ENCODE results near the gene MORN5. TPM values are rescaled to one million over a fixed set of nuclear protein-coding genes. Genes with fewer than 3 reads are reported as not detected.

The MORN5 gene
- total and polyA plus RNA-seq, 10 of the 15 experiments (the other 5 are each of a cell fraction or from before 2014, with no cell fraction given) = not detected

- H3K27ac ChIP-seq (ENCODE audit: control insufficient read depth, insufficient read depth) = no peak overlapping the region
- no peaks in the 10 kb centered on the region for H3K9me3 ChIP-seq (replicated peaks; ENCODE audit: control insufficient read depth, insufficient read depth, low read length)
- no peak overlapping the region for H2AFZ ChIP-seq (ENCODE audit: control insufficient read depth, low read depth, low read length)
- no peak overlapping the region for H3K9ac ChIP-seq (ENCODE audit: control insufficient read depth, insufficient read depth, low read length)
- FAIRE-seq (no peak), DNase-seq (ENCODE audit: low read depth, low spot score) (no peak), ATAC-seq (no peak)
- no peaks in the 10 kb centered on the region for H3K36me3 ChIP-seq (ENCODE audit: control insufficient read depth in 2 of 2, insufficient read depth in 2 of 2, low read length in 1 of 2)
- POLR2A ChIA-PET = no interaction called here
- SMC1A ChIA-PET (ENCODE audit: uncharacterized antibody, unreplicated experiment) = no interaction called here
- 51% methylated on average over 6 of the region's 6 CpGs for WGBS (ENCODE audit: insufficient coverage, insufficient replicate concordance, low lambda C conversion rate, missing lambda C conversion rate)
- H3K4me2 ChIP-seq (ENCODE audit: control insufficient read depth, insufficient read depth) = no peak overlapping the region
- no peaks in the 10 kb centered on the region for H3K4me1 ChIP-seq (ENCODE audit: control insufficient read depth, insufficient read depth, low read length)
- no peaks in the 10 kb centered on the region; a peak in 2 of 4 replicates for H3K27me3 ChIP-seq (replicated peaks in 1 of 2; ENCODE audit: control insufficient read depth in 2 of 2, insufficient read depth in 2 of 2, low read length in 1 of 2)
- CTCF ChIA-PET = no interaction called here
- H3K4me3 ChIP-seq = no peak overlapping the region
- intact Hi-C loops (cut with micrococcal nuclease; ENCODE audit: unreplicated experiment) = no loop called here
- no peaks in the 10 kb centered on the region for H4K20me1 ChIP-seq (ENCODE audit: control insufficient read depth, insufficient read depth)
- no peaks in the 10 kb centered on the region for H3K79me2 ChIP-seq (ENCODE audit: control insufficient read depth, insufficient read depth, low read length)
- RAD21 ChIA-PET (ENCODE audit: unreplicated experiment) = no interaction called here
- TF ChIP-seq CTCF (IDR thresholded peaks at IDR 0.05 in 2 of 3, conservative IDR thresholded peaks at IDR 0.05 in 1 of 3; ENCODE audit: control insufficient read depth in 2 of 3, extremely low read depth in 1 of 3, insufficient read depth in 1 of 3, low read depth in 3 of 3, low read length in 3 of 3) (no peak), NBN (IDR thresholded peaks at IDR 0.05) (no peak), CBFB (IDR thresholded peaks at IDR 0.05; ENCODE audit: low read depth) (no peak), ZZZ3 (IDR thresholded peaks at IDR 0.05; ENCODE audit: control insufficient read depth, insufficient read length, low read depth) (no peak), ZNF592 (IDR thresholded peaks at IDR 0.05) (no peak), SPI1 (IDR thresholded peaks at IDR 0.05; ENCODE audit: borderline replicate concordance, insufficient read depth, low read depth, low read length) (no peak), FOXM1 (IDR thresholded peaks at IDR 0.05; ENCODE audit: low read depth, low read length) (no peak), BHLHE40 (IDR thresholded peaks at IDR 0.05; ENCODE audit: borderline replicate concordance in 1 of 2, low read depth in 2 of 2, low read length in 1 of 2) (no peak)
- in situ Hi-C loops (cut with MboI) = no loop called here
- no TSS peak for BruUV-seq (replicated peaks)
These were observed 28.7 kb downstream of the MORN5 start for GRCh38 chr9:122188369-122188768.

Data from GM12878 (cell line).